Peyer's patch (tissue), 4 donors: Measurements from ENCODE around the gene TMEM184C.

Experiments used
- POLR2A ChIP-seq, 2 donors: fragments of 450-650 bp; IDR thresholded peaks; one replicate each; pipeline ENCODE4 v1.5.1; 2017; ENCODE audit warnings: antibody characterized with exemption in 2 of 2, mild to moderate bottlenecking in 2 of 2, moderate library complexity in 2 of 2
- TF ChIP-seq, protein P1 (sequence below), 6 experiments: fragments of 450-650 bp in 4 of 6; fragments of 200-600 bp in 2 of 6; sonication (generic) in 1 of 6; IDR thresholded peaks; one replicate each; pipeline ENCODE4 v1.5.1; 2017 to 2019; ENCODE audit warnings: antibody characterized with exemption in 6 of 6, mild to moderate bottlenecking in 3 of 6, moderate library complexity in 1 of 6

DNA sequence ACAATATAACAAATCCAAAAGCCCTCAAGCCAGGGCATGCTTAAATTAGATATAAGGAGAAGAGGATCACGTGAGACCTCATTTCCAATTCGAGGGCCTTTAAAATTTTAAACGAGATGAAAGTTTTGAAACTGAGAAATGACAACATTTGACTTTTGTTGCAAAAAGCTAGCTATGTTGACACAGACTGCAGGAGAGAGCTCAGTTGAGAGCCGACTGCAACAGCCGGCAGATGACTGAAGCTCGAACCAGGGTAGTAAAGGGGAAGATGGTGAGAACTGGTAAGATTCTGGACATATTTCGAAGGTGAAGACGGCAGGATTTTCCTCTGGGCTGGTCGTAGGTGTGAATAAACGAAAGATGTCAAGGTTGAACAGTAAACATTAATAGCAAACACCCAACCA lies 66.0 kb downstream of the TMEM184C start:
- TF ChIP-seq, protein P1, sequence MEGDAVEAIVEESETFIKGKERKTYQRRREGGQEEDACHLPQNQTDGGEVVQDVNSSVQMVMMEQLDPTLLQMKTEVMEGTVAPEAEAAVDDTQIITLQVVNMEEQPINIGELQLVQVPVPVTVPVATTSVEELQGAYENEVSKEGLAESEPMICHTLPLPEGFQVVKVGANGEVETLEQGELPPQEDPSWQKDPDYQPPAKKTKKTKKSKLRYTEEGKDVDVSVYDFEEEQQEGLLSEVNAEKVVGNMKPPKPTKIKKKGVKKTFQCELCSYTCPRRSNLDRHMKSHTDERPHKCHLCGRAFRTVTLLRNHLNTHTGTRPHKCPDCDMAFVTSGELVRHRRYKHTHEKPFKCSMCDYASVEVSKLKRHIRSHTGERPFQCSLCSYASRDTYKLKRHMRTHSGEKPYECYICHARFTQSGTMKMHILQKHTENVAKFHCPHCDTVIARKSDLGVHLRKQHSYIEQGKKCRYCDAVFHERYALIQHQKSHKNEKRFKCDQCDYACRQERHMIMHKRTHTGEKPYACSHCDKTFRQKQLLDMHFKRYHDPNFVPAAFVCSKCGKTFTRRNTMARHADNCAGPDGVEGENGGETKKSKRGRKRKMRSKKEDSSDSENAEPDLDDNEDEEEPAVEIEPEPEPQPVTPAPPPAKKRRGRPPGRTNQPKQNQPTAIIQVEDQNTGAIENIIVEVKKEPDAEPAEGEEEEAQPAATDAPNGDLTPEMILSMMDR (IDR thresholded peaks at IDR 0.05): no peak
- no peak for TF ChIP-seq POLR2A (IDR thresholded peaks at IDR 0.05)
